ENCODE results near the gene FADS2.

GRCh38 chr11:61897387-61898246, 69.5 kb downstream of the FADS2 start:
- TF ChIP-seq CTCF (IDR thresholded peaks at IDR 0.05; ENCODE audit: insufficient read depth, low read length) (peak; percentile 78), REST (IDR thresholded peaks at IDR 0.05; ENCODE audit: insufficient replicate concordance, low read depth) (no peak)
